WTC11 (cell line): Measurements from ENCODE around the gene LAMP1. TPM values are rescaled to one million over a fixed set of nuclear protein-coding genes. Genes with fewer than 3 reads are reported as not detected.

Experiments used
- ATAC-seq: fragments of 200-7000 bp; cut with Tn5 transposase; 2 replicates; pipeline ENCODE4 v1.10.0; 2021; ENCODE audit warnings: mild to moderate bottlenecking, moderate library complexity
- CTCF ChIA-PET: fragments of 300-600 bp; sonication (Branson Sonifier 250); formaldehyde crosslinking; loops from one replicate; lab custom pipeline; 2021; ENCODE audit warnings: antibody characterized with exemption; lab: Charles Lee
- POLR2A ChIA-PET: fragments of 350-600 bp; sonication (Branson Sonifier 250); formaldehyde crosslinking; loops from one replicate; lab custom pipeline; 2021; ENCODE audit warnings: antibody characterized with exemption; lab: Charles Lee
- DNase-seq: peaks from one replicate; pipeline ENCODE4 v3.0.0; 2021; ENCODE audit warnings: low spot score
- H3K27ac Mint-ChIP-seq: 2 replicates; pipeline ENCODE4 v1.8.0; 2021; ENCODE audit warnings: mixed read lengths
- H3K27me3 Mint-ChIP-seq: 2 replicates; pipeline ENCODE4 v1.8.0; 2021; ENCODE audit warnings: low read depth, mild to moderate bottlenecking, moderate library complexity, mixed read lengths
- H3K36me3 Mint-ChIP-seq: 2 replicates; pipeline ENCODE4 v1.8.0; 2021; ENCODE audit warnings: mixed read lengths
- H3K4me1 Mint-ChIP-seq: 2 replicates; pipeline ENCODE4 v1.8.0; 2022; ENCODE audit warnings: mixed read lengths
- H3K4me3 Mint-ChIP-seq: 2 replicates; pipeline ENCODE4 v1.8.0; 2021; ENCODE audit warnings: mild to moderate bottlenecking, moderate library complexity, mixed read lengths
- H3K9me3 Mint-ChIP-seq: 2 replicates; pipeline ENCODE4 v1.8.0; 2021; ENCODE audit warnings: mixed read lengths
- ATF1 ChIP-seq: sonication (generic); formaldehyde crosslinking; IDR thresholded peaks from 2 replicates; pipeline ENCODE4 v1.8.1; 2023; ENCODE audit warnings: mild to moderate bottlenecking, moderate library complexity, missing genetic modification reagents
- ATF2 ChIP-seq: sonication (generic); formaldehyde crosslinking; IDR thresholded peaks from 2 replicates; pipeline ENCODE4 v1.8.1; 2022; ENCODE audit warnings: low read depth, missing genetic modification reagents, borderline replicate concordance
- ATF6 ChIP-seq: sonication (generic); formaldehyde crosslinking; IDR thresholded peaks from 2 replicates; pipeline ENCODE4 v1.8.1; 2023; ENCODE audit warnings: mild to moderate bottlenecking, missing genetic modification reagents
- E2F5 ChIP-seq: sonication (generic); formaldehyde crosslinking; IDR thresholded peaks from 2 replicates; pipeline ENCODE4 v1.8.1; 2022; ENCODE audit warnings: mild to moderate bottlenecking, moderate library complexity, missing genetic modification reagents
- EMX1 ChIP-seq: fragments of 250-450 bp; sonication (Bioruptor Pico); IDR thresholded peaks from 2 replicates; pipeline ENCODE4 v1.8.0; 2021; ENCODE audit warnings: mild to moderate bottlenecking
- ETV6 ChIP-seq: sonication (generic); formaldehyde crosslinking; IDR thresholded peaks from 2 replicates; pipeline ENCODE4 v1.8.1; 2022; ENCODE audit warnings: mild to moderate bottlenecking, missing genetic modification reagents
- FOXP1 ChIP-seq: sonication (generic); formaldehyde crosslinking; IDR thresholded peaks from 2 replicates; pipeline ENCODE4 v1.8.0; 2022; ENCODE audit warnings: missing genetic modification reagents, mild to moderate bottlenecking, moderate library complexity, borderline replicate concordance
- HMGA2 ChIP-seq: fragments of 250-450 bp; sonication (Bioruptor Pico); IDR thresholded peaks from 2 replicates; pipeline ENCODE4 v1.4.0; 2021; ENCODE audit warnings: mild to moderate bottlenecking, moderate library complexity
- IRF2 ChIP-seq: sonication (generic); formaldehyde crosslinking; IDR thresholded peaks from 2 replicates; pipeline ENCODE4 v1.8.0; 2022; ENCODE audit warnings: low read depth, missing genetic modification reagents, borderline replicate concordance
- NFATC4 ChIP-seq: fragments of 250-450 bp; sonication (Bioruptor Pico); IDR thresholded peaks from 2 replicates; pipeline ENCODE4 v1.9.0; 2021; ENCODE audit warnings: mild to moderate bottlenecking
- NFE2L1 ChIP-seq: sonication (generic); formaldehyde crosslinking; IDR thresholded peaks from 2 replicates; pipeline ENCODE4 v1.8.1; 2023; ENCODE audit warnings: missing genetic modification reagents
- NFYB ChIP-seq: sonication (generic); formaldehyde crosslinking; conservative IDR thresholded peaks from 2 replicates; pipeline ENCODE4 v1.8.0; 2022; ENCODE audit warnings: low read depth, missing genetic modification reagents
- NR1H2 ChIP-seq: sonication (generic); formaldehyde crosslinking; IDR thresholded peaks from 2 replicates; pipeline ENCODE4 v1.9.0; 2021; ENCODE audit warnings: mild to moderate bottlenecking, moderate library complexity, missing genetic modification reagents
- NR3C1 ChIP-seq: sonication (generic); formaldehyde crosslinking; conservative IDR thresholded peaks from 2 replicates; pipeline ENCODE4 v1.8.1; 2023; ENCODE audit warnings: low read depth, mild to moderate bottlenecking, missing genetic modification reagents
- SMAD4 ChIP-seq: sonication (generic); formaldehyde crosslinking; IDR thresholded peaks from 2 replicates; pipeline ENCODE4 v1.8.0; 2022; ENCODE audit warnings: mild to moderate bottlenecking, missing genetic modification reagents
- TEAD4 ChIP-seq: sonication (generic); formaldehyde crosslinking; IDR thresholded peaks from 2 replicates; pipeline ENCODE4 v1.8.0; 2022; ENCODE audit warnings: mild to moderate bottlenecking, missing genetic modification reagents
- ZNF121 ChIP-seq: sonication (generic); formaldehyde crosslinking; IDR thresholded peaks from 2 replicates; pipeline ENCODE4 v1.8.0; 2023; ENCODE audit warnings: missing genetic modification reagents
- ZSCAN18 ChIP-seq: fragments of 250-450 bp; sonication (Bioruptor Pico); IDR thresholded peaks from 2 replicates; pipeline ENCODE4 v2.1.2; 2022; ENCODE audit warnings: mild to moderate bottlenecking, moderate library complexity
- total RNA-seq: library from RNA; stranded (reverse); gene quantifications from 3 replicates; pipeline ENCODE4 v1.2.3, GENCODE V29; 2021
- TF ChIP-seq, protein P1 (sequence below): fragments of 250-450 bp; sonication (Bioruptor Pico); conservative IDR thresholded peaks from 2 replicates; pipeline ENCODE4 v1.9.0; 2021; ENCODE audit warnings: mild to moderate bottlenecking
- TF ChIP-seq, protein P2 (sequence below): sonication (generic); formaldehyde crosslinking; IDR thresholded peaks from 2 replicates; pipeline ENCODE4 v1.8.0; 2023; ENCODE audit warnings: missing genetic modification reagents
- TF ChIP-seq, protein P3 (sequence below): fragments of 250-450 bp; sonication (Bioruptor Pico); IDR thresholded peaks from 2 replicates; pipeline ENCODE4 v1.9.0; 2021; ENCODE audit warnings: moderate library complexity, mild to moderate bottlenecking, inconsistent platforms, borderline replicate concordance
- TF ChIP-seq, protein P4 (sequence below): sonication (generic); formaldehyde crosslinking; IDR thresholded peaks from 2 replicates; pipeline ENCODE4 v1.8.0; 2022; ENCODE audit warnings: mild to moderate bottlenecking, missing genetic modification reagents

LAMP1 gene
- total RNA-seq, 1 experiment from 2014 or later: 150 TPM

DNA sequence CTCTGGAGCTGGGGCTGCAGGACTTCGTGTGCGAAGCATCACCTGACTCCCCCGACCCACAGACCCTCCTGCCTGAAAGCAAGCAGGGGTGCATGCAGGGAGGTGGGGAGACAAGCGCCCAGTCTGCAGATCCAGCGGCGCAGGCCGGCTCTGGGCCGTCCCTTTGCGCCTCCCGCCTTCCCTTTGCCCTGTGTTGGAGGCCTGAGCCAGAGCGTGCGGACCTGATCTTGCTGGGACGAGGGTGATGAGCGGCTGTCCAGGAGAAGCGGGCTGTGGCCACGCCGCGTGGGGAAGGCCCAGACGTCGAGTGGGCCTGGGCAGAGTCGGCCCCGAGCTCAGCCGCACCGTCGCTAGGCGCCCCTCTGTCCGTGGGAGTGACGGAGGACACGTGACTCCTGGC, 72.2 kb downstream of the LAMP1 start:
- TF ChIP-seq NR1H2 (CRISPR knock-in tag): no peak
- no peak for TF ChIP-seq IRF2
- TF ChIP-seq SMAD4 (CRISPR knock-in tag): no peak
- TF ChIP-seq, protein P1, sequence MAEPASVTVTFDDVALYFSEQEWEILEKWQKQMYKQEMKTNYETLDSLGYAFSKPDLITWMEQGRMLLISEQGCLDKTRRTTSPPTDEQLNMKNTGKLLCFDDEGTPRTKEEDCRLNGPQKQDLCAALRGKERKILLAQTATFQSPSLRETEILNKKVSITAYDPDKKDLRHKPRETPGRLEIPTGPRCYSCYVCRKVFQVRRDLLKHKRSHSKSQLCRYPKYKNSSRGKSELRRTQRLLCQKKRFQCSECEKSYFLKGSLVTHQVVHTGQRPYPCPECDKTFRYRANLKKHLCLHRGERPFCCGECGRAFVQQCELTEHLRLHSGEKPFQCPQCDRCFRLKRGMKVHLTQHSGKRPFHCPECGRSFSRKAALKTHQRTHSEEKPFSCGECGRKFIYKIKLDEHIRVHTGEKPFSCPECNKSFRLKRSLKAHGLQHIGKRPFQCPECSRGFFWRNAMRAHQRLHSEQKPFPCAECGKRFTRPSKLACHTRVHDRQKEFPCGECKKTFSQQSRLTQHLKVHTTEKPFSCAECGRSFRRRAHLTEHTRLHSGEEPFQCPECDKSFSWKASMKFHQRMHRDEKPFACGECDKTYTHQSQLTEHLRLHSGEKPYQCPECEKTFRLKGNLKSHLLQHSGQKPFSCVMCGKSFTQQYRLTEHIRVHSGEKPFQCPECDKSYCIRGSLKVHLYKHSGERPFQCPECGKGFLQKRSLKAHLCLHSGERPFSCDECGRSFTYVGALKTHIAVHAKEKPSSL (CRISPR knock-in tag): no peak
- TF ChIP-seq FOXP1 (CRISPR knock-in tag): no peak
- TF ChIP-seq, protein P2, sequence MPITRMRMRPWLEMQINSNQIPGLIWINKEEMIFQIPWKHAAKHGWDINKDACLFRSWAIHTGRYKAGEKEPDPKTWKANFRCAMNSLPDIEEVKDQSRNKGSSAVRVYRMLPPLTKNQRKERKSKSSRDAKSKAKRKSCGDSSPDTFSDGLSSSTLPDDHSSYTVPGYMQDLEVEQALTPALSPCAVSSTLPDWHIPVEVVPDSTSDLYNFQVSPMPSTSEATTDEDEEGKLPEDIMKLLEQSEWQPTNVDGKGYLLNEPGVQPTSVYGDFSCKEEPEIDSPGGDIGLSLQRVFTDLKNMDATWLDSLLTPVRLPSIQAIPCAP: no peak
- TF ChIP-seq NFYB (CRISPR knock-in tag): no peak
- TF ChIP-seq ETV6: no peak
- TF ChIP-seq EMX1: no peak
- TF ChIP-seq TEAD4: no peak
- TF ChIP-seq, protein P3, sequence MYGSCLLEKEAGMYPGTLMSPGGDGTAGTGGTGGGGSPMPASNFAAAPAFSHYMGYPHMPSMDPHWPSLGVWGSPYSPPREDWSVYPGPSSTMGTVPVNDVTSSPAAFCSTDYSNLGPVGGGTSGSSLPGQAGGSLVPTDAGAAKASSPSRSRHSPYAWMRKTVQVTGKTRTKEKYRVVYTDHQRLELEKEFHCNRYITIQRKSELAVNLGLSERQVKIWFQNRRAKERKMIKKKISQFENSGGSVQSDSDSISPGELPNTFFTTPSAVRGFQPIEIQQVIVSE (CRISPR knock-in tag): no peak
- TF ChIP-seq ATF1 (CRISPR knock-in tag): no peak
- TF ChIP-seq HMGA2 (CRISPR knock-in tag): no peak
- TF ChIP-seq NR3C1 (CRISPR knock-in tag): no peak
- POLR2A ChIA-PET: no interaction called here
- no peak for ATAC-seq
- H3K27ac Mint-ChIP-seq: no peak overlapping the region
- DNase-seq: no peak
- no peak overlapping the region for H3K4me3 Mint-ChIP-seq
- peaks cover 2% of the 10 kb centered on the region; the same call in 1 of the 2 replicates for H3K27me3 Mint-ChIP-seq
- no peaks in the 10 kb centered on the region for H3K9me3 Mint-ChIP-seq
- H3K36me3 Mint-ChIP-seq: no peaks in the 10 kb centered on the region
- CTCF ChIA-PET: interaction anchor here (1.6 kb wide), 1 partner anchor 22 kb away, joined by 4 read pairs; no protein-coding TSS in a partner anchor
- peaks cover 30% of the 10 kb centered on the region for H3K4me1 Mint-ChIP-seq

- no peak overlapping the region for H3K4me3 Mint-ChIP-seq
- ChIA-PET CTCF (interaction anchor here (1.6 kb wide), 1 partner anchor 22 kb away, joined by 4 read pairs; no protein-coding TSS in a partner anchor), POLR2A (no interaction called here)
- no peak for ATAC-seq
- H3K27ac Mint-ChIP-seq: no peak overlapping the region
- no peak for DNase-seq
- peaks cover 36% of the 10 kb centered on the region for H3K4me1 Mint-ChIP-seq
- H3K9me3 Mint-ChIP-seq: no peaks in the 10 kb centered on the region
- H3K36me3 Mint-ChIP-seq: no peaks in the 10 kb centered on the region
- H3K27me3 Mint-ChIP-seq: peaks cover 7% of the 10 kb centered on the region; the same call in 1 of the 2 replicates
- TF ChIP-seq NFATC4: no peak
- no peak for TF ChIP-seq NR3C1 (CRISPR knock-in tag)
- TF ChIP-seq, protein P1 (CRISPR knock-in tag): no peak
- TF ChIP-seq ATF2: no peak
- no peak for TF ChIP-seq ATF6 (CRISPR knock-in tag)
- TF ChIP-seq, protein P4, sequence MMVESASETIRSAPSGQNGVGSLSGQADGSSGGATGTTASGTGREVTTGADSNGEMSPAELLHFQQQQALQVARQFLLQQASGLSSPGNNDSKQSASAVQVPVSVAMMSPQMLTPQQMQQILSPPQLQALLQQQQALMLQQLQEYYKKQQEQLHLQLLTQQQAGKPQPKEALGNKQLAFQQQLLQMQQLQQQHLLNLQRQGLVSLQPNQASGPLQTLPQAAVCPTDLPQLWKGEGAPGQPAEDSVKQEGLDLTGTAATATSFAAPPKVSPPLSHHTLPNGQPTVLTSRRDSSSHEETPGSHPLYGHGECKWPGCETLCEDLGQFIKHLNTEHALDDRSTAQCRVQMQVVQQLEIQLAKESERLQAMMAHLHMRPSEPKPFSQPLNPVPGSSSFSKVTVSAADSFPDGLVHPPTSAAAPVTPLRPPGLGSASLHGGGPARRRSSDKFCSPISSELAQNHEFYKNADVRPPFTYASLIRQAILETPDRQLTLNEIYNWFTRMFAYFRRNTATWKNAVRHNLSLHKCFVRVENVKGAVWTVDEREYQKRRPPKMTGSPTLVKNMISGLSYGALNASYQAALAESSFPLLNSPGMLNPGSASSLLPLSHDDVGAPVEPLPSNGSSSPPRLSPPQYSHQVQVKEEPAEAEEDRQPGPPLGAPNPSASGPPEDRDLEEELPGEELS (CRISPR knock-in tag): no peak
- no peak for TF ChIP-seq NFE2L1
- no peak for TF ChIP-seq ZSCAN18 (CRISPR knock-in tag)
- no peak for TF ChIP-seq ZNF121 (CRISPR knock-in tag)
- no peak for TF ChIP-seq E2F5 (CRISPR knock-in tag)
Observed at GRCh38 chr13:113369881-113370280, 72.8 kb downstream of the LAMP1 start.
